ENCODE data around the gene SNRPA. TPM values are rescaled to one million over a fixed set of nuclear protein-coding genes. Genes with fewer than 3 reads are reported as not detected.

Gene SNRPA
- total RNA-seq, 1 donor: 20.6 TPM

DNA sequence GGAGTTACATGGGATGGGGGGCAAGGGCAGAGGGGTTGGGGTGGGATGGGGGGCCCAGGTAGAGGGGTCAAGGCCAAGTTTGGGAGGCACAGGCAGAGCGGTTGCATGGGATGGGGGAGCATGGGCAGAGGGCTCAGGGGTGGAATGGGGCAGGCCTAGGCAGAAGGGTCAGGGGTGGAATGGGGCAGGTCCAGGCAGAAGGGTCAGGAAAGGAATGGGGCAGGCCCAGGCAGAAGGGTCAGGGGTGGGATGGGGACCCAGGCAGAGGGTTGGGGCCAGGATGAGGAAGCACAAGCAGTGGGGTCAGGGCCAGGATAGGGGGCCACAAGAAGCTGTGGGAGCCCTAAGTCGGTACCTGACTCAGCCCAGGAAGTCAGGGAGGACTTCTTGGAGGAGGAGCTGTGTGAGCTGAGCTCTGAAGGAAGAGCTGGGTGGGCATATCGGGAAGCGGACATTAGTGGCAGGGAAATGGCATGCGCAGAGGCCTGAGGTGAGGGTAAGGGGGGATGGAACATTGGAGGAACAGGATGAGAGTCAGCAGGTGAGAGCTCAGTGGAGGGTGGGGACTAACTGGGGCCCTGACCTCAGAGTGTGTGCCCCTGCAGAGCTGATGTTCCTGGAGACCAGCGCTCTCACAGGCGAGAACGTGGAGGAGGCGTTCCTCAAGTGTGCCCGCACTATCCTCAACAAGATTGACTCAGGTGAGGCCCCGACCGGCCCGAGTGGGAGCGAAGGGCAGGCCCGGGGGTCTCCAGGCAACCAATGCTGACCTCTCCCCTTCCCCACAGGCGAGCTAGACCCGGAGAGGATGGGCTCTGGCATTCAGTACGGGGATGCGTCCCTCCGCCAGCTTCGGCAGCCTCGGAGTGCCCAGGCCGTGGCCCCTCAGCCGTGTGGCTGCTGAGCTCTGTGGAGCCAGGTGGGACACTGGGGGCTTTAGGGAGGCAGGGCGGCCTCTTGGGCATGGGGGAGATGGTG is 35.3 kb downstream of the SNRPA start:
- Histone ChIP-seq H3K27ac (ENCODE audit: low read depth, low read length) (no peak overlapping the region), H4K20me1 (ENCODE audit: insufficient read depth, low read length) (no peaks in the 10 kb centered on the region), H2AFZ (ENCODE audit: low read length) (no peak overlapping the region), H3K9me3 (ENCODE audit: low read depth, low read length) (no peaks in the 10 kb centered on the region), H3K4me2 (ENCODE audit: insufficient read depth, low read length) (no peak overlapping the region), H3K36me3 (ENCODE audit: insufficient read depth, low read length) (no peaks in the 10 kb centered on the region), H3K4me1 (ENCODE audit: insufficient read depth, low read length) (no peaks in the 10 kb centered on the region), H3K27me3 (ENCODE audit: insufficient read depth, low read length) (no peaks in the 10 kb centered on the region), H3K79me2 (ENCODE audit: insufficient read depth, low read length) (no peaks in the 10 kb centered on the region), H3K4me3 (ENCODE audit: insufficient read depth, low read length) (no peak overlapping the region)
- TF ChIP-seq, protein P1, sequence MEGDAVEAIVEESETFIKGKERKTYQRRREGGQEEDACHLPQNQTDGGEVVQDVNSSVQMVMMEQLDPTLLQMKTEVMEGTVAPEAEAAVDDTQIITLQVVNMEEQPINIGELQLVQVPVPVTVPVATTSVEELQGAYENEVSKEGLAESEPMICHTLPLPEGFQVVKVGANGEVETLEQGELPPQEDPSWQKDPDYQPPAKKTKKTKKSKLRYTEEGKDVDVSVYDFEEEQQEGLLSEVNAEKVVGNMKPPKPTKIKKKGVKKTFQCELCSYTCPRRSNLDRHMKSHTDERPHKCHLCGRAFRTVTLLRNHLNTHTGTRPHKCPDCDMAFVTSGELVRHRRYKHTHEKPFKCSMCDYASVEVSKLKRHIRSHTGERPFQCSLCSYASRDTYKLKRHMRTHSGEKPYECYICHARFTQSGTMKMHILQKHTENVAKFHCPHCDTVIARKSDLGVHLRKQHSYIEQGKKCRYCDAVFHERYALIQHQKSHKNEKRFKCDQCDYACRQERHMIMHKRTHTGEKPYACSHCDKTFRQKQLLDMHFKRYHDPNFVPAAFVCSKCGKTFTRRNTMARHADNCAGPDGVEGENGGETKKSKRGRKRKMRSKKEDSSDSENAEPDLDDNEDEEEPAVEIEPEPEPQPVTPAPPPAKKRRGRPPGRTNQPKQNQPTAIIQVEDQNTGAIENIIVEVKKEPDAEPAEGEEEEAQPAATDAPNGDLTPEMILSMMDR (IDR thresholded peaks at IDR 0.05; ENCODE audit: extremely low read depth, low read depth, low read length): no peak
- peak; percentile 39 for DNase-seq (ENCODE audit: insufficient read length, low spot score, missing footprints)

DNA sequence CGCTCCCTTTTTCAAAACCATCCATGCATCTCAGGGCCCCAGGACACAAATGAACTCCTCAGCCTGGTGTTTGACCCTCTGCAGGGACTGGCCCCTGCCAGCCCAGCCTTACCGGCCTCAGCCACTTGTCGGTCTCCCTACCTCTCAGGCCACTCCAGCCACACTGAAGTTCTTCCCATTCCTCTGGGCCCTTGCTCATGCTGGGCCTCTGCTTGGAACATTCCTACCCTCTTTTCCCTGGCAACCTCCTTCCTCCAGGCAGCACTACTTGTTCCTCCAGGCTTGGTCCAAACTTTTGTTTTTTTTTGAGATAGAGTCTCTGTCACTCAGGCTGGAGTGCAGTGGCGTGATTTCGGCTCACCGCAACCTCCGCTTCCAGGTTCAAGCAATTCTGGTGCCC is 40.3 kb downstream of the SNRPA start:
- no peaks in the 10 kb centered on the region for H3K9me3 ChIP-seq (ENCODE audit: low read depth, low read length)
- no peak overlapping the region for H3K4me3 ChIP-seq (ENCODE audit: insufficient read depth, low read length)
- H3K27ac ChIP-seq (ENCODE audit: low read depth, low read length): no peak overlapping the region
- no peaks in the 10 kb centered on the region for H3K36me3 ChIP-seq (ENCODE audit: insufficient read depth, low read length)
- H3K79me2 ChIP-seq (ENCODE audit: insufficient read depth, low read length): no peaks in the 10 kb centered on the region
- no peak overlapping the region for H2AFZ ChIP-seq (ENCODE audit: low read length)
- H3K4me1 ChIP-seq (ENCODE audit: insufficient read depth, low read length): no peaks in the 10 kb centered on the region
- DNase-seq (ENCODE audit: insufficient read length, low spot score, missing footprints): no peak
- H4K20me1 ChIP-seq (ENCODE audit: insufficient read depth, low read length): no peaks in the 10 kb centered on the region
- H3K4me2 ChIP-seq (ENCODE audit: insufficient read depth, low read length): no peak overlapping the region
- H3K27me3 ChIP-seq (ENCODE audit: insufficient read depth, low read length): no peaks in the 10 kb centered on the region
- TF ChIP-seq, protein P1 (IDR thresholded peaks at IDR 0.05; ENCODE audit: extremely low read depth, low read depth, low read length): no peak

DNA sequence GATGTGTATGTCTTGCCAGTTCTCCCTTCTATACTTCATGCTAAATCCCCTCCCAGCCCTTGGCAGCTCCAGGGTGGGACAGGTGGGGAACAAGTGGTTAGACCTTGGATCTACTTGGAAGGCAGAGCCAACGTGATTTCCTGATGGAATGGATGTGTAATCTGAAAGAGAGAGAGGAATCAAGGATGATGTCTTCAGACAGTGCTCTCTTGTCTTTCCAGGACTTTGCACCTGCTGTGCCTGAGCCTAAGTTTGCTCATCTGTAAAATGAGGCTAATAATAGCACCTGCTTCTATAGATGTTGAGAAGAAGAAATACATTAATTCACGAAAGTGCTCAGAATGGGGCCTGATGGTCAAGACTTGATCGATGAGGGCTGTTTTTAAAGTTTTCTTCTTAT is 41.0 kb downstream of the SNRPA start:
- Histone ChIP-seq H3K27ac (ENCODE audit: low read depth, low read length) (no peak overlapping the region), H4K20me1 (ENCODE audit: insufficient read depth, low read length) (no peaks in the 10 kb centered on the region), H3K79me2 (ENCODE audit: insufficient read depth, low read length) (no peaks in the 10 kb centered on the region), H3K4me2 (ENCODE audit: insufficient read depth, low read length) (no peak overlapping the region), H3K9me3 (ENCODE audit: low read depth, low read length) (no peaks in the 10 kb centered on the region), H3K4me3 (ENCODE audit: insufficient read depth, low read length) (no peak overlapping the region), H2AFZ (ENCODE audit: low read length) (no peak overlapping the region), H3K36me3 (ENCODE audit: insufficient read depth, low read length) (no peaks in the 10 kb centered on the region), H3K27me3 (ENCODE audit: insufficient read depth, low read length) (no peaks in the 10 kb centered on the region), H3K4me1 (ENCODE audit: insufficient read depth, low read length) (no peaks in the 10 kb centered on the region)
- TF ChIP-seq, protein P1 (IDR thresholded peaks at IDR 0.05; ENCODE audit: extremely low read depth, low read depth, low read length): no peak
- no peak for DNase-seq (ENCODE audit: insufficient read length, low spot score, missing footprints)
